Peyer's patch (tissue), 4 donors: ENCODE results near the gene MMP17.

Experiments used
- CTCF ChIP-seq, 6 experiments: fragments of 450-650 bp in 4 of 6; fragments of 200-600 bp in 2 of 6; sonication (generic) in 1 of 6; IDR thresholded peaks; one replicate each; pipeline ENCODE4 v1.5.1; 2017 to 2019; ENCODE audit warnings: antibody characterized with exemption in 6 of 6, mild to moderate bottlenecking in 3 of 6, moderate library complexity in 1 of 6
- POLR2A ChIP-seq, 2 donors: fragments of 450-650 bp; IDR thresholded peaks; one replicate each; pipeline ENCODE4 v1.5.1; 2017; ENCODE audit warnings: antibody characterized with exemption in 2 of 2, mild to moderate bottlenecking in 2 of 2, moderate library complexity in 2 of 2

GRCh38 chr12:131845121-131845520, 16.9 kb downstream of the MMP17 start:
- no peak for TF ChIP-seq POLR2A (IDR thresholded peaks at IDR 0.05)
- TF ChIP-seq CTCF (IDR thresholded peaks at IDR 0.05), result no peak
